C4-2B (cell line): ENCODE measurements around the gene MYEF2.

Source experiments
- H3K27ac ChIP-seq: fragments of 450-650 bp; 2 replicates; pipeline ENCODE4 v1.5.1; 2017
- CTCF ChIP-seq: fragments of 450-650 bp; conservative IDR thresholded peaks from 2 replicates; pipeline ENCODE4 v1.5.1; 2017; ENCODE audit warnings: mild to moderate bottlenecking
- ZFX ChIP-seq: fragments of 450-650 bp; IDR thresholded peaks from 2 replicates; pipeline ENCODE4 v1.6.1; 2017

MYEF2 gene

DNA sequence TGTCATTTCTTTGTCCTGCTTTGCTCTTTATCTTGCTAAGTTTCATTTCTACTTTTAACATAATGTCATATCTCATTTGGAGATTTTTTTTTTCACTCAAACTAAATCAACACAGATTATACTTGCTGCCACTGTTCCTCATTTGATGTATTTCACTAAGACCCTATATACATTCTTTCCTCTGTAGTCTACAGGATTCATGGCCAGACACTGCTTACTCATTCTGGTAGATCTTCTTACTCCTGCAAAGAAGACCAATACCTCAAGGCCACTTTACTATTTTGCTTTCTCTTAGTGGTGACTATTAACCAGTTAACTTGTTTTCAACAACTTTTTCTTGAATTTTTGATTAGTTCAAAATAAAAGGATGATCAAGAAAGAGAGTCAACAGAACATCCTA is 30.7 kb downstream of the MYEF2 start:
- no peak overlapping the region for H3K27ac ChIP-seq
- TF ChIP-seq ZFX = no peak
- TF ChIP-seq CTCF = no peak

DNA sequence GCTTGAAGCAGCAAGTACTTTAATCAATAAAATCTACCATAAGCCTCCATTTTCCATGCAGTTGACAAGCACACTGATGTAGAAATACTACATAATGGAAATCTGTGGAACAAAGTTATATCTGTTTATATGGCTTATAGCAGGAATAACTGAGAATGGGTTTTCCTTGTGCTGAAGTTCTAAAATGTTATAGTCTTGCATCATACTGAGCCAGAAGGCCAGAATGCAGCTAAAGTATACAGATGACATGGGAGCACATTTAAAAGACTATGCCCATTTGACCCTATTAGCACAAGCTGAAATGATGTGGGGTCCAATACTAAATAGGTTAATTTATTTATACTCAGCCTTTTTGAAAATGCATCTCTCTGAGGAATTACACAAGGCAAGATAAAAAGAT is 32.2 kb downstream of the MYEF2 start:
- no peak overlapping the region for H3K27ac ChIP-seq
- TF ChIP-seq CTCF (no peak), ZFX (no peak)

DNA sequence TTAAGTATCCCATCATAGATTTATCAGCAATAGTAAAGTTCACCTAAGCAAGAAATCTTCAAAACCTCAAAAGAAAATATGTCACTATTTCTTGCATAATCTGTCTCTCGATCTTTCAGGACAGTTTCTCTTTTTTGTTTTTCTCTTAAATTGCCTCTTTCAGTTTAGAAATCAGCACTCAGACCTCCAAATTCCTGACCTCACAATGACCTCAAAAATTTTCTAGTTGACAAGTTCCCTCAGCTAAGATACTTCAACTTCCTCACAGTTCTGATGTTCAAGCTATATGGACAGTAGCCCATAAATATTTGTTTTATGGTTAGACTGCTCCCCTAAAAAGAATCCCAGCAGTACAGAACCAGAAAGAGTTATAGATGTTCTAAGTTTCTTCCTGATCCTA is 33.2 kb downstream of the MYEF2 start:
- no peak for TF ChIP-seq CTCF
- TF ChIP-seq ZFX = no peak
- no peak overlapping the region for H3K27ac ChIP-seq

GRCh38 chr15:48143856-48144255 is 34.2 kb downstream of the MYEF2 start:
- no peak overlapping the region for H3K27ac ChIP-seq
- TF ChIP-seq CTCF = no peak
- no peak for TF ChIP-seq ZFX

GRCh38 chr15:48132874-48133273 is 45.2 kb downstream of the MYEF2 start:
- no peak for TF ChIP-seq CTCF
- no peak for TF ChIP-seq ZFX
- H3K27ac ChIP-seq = no peak overlapping the region

DNA sequence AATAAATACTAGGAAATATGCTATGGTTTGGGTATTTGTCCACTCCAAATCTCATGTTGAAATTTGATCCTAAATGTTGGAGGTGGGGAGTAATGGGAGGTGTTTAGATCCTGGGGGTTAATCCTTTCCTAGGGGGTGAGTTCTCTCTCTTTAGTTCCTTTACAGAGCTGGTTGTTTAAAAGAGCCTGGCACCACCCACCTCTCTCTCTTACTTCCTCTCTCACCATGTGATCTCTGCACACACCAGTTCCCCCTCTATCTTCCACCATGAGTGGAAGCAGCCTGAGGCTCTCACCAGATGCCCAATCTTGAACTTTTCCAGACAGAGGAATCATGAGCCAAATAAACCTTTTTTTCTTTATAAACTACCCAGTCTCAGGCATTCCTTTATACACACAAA is 46.8 kb downstream of the MYEF2 start:
- H3K27ac ChIP-seq = no peak overlapping the region
- no peak for TF ChIP-seq ZFX
- TF ChIP-seq CTCF = no peak

DNA sequence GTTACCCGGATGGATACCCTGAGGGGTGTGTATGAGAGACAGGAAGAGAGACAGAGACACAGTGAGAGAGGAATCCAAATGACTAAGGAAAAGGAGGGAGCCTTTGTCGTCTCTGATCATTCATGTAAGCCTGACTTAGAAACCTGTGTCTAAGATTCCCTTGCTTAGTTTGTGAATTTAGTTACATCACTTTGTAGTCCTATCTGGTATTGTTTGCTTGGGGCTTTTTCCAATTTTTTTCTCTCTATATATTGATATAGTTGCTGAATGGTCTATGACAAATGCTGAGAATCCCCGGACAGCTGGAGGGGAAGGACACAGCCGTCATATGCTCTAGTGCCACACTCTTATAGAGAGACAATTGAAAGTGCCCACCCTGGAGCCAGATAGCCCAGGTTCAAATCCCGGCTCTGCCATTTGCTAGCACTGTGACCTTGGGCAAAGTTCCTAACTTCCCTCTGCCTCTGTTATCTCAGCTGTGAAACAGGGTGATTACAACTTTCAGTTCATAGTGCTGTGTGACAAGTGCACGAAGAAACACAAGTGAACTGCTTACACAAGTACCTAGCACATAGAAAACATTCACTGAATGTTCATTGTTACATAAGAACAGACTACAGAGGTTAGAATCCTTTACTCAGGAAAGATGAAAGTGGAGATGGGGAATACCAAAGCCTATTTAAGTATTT is 51.3 kb downstream of the MYEF2 start:
- H3K27ac ChIP-seq = no peak overlapping the region
- no peak for TF ChIP-seq CTCF
- no peak for TF ChIP-seq ZFX
